ENCODE data around the gene CAP2.

CAP2 gene

GRCh38 chr6:17392978-17393891 lies at the start of gene CAP2:
Gene CAP2 (plus strand): TSS chr6:17393595. CDS start chr6:17421556, 27,961 bp downstream.
- Mint-ChIP-seq H3K4me3 (peak within 1 kb of the TSS; percentile 57), H3K27ac (no peak within 1 kb of the TSS), H3K27me3 (peaks cover 46% of the 10 kb centered on the region), H3K4me1 (ENCODE audit: low read depth) (peaks cover 10% of the 10 kb centered on the region), H3K36me3 (ENCODE audit: low read depth) (no peaks in the 10 kb centered on the region), H3K9me3 (no peaks in the 10 kb centered on the region)
- intact Hi-C loops (cut with micrococcal nuclease) = no loop called here

- no peak overlapping the region for H3K4me3 Mint-ChIP-seq
- H3K4me1 Mint-ChIP-seq (ENCODE audit: low read depth) = no peaks in the 10 kb centered on the region
- H3K36me3 Mint-ChIP-seq (ENCODE audit: low read depth) = no peaks in the 10 kb centered on the region
- H3K27ac Mint-ChIP-seq = no peak overlapping the region
- peaks cover 1% of the 10 kb centered on the region for H3K9me3 Mint-ChIP-seq
- H3K27me3 Mint-ChIP-seq = no peaks in the 10 kb centered on the region
- intact Hi-C loops (cut with micrococcal nuclease) = no loop called here
These were observed 46.4 kb upstream of the CAP2 start for GRCh38 chr6:17347012-17347411.

GRCh38 chr6:17349427-17349826 lies 44.0 kb upstream of the CAP2 start:
- Mint-ChIP-seq H3K9me3 (no peaks in the 10 kb centered on the region), H3K27me3 (peaks cover 1% of the 10 kb centered on the region), H3K4me1 (ENCODE audit: low read depth) (no peaks in the 10 kb centered on the region), H3K36me3 (ENCODE audit: low read depth) (no peaks in the 10 kb centered on the region), H3K27ac (no peak overlapping the region), H3K4me3 (no peak overlapping the region)
- intact Hi-C loops (cut with micrococcal nuclease) = no loop called here

GRCh38 chr6:17352302-17352701 lies 41.1 kb upstream of the CAP2 start:
- H3K4me3 Mint-ChIP-seq = no peak overlapping the region
- no peaks in the 10 kb centered on the region for H3K36me3 Mint-ChIP-seq (ENCODE audit: low read depth)
- no peaks in the 10 kb centered on the region for H3K9me3 Mint-ChIP-seq
- intact Hi-C loops (cut with micrococcal nuclease) = no loop called here
- peaks cover 1% of the 10 kb centered on the region for H3K27me3 Mint-ChIP-seq
- no peak overlapping the region for H3K27ac Mint-ChIP-seq
- no peaks in the 10 kb centered on the region for H3K4me1 Mint-ChIP-seq (ENCODE audit: low read depth)

- no peaks in the 10 kb centered on the region for H3K36me3 Mint-ChIP-seq (ENCODE audit: low read depth)
- H3K27me3 Mint-ChIP-seq = peaks cover 1% of the 10 kb centered on the region
- no peak overlapping the region for H3K4me3 Mint-ChIP-seq
- no peaks in the 10 kb centered on the region for H3K4me1 Mint-ChIP-seq (ENCODE audit: low read depth)
- H3K27ac Mint-ChIP-seq = no peak overlapping the region
- no peaks in the 10 kb centered on the region for H3K9me3 Mint-ChIP-seq
- intact Hi-C loops (cut with micrococcal nuclease) = no loop called here
These were observed 39.8 kb upstream of the CAP2 start for GRCh38 chr6:17353440-17354175.

GRCh38 chr6:17354700-17355403 lies 38.5 kb upstream of the CAP2 start:
- Mint-ChIP-seq H3K4me3 (no peak overlapping the region), H3K27ac (no peak overlapping the region), H3K27me3 (peaks cover 1% of the 10 kb centered on the region), H3K4me1 (ENCODE audit: low read depth) (no peaks in the 10 kb centered on the region), H3K36me3 (ENCODE audit: low read depth) (no peaks in the 10 kb centered on the region), H3K9me3 (no peaks in the 10 kb centered on the region)
- intact Hi-C loops (cut with micrococcal nuclease) = no loop called here

- Mint-ChIP-seq H3K4me1 (ENCODE audit: low read depth) (no peaks in the 10 kb centered on the region), H3K27me3 (peaks cover 1% of the 10 kb centered on the region), H3K9me3 (no peaks in the 10 kb centered on the region), H3K27ac (no peak overlapping the region), H3K4me3 (no peak overlapping the region), H3K36me3 (ENCODE audit: low read depth) (no peaks in the 10 kb centered on the region)
- intact Hi-C loops (cut with micrococcal nuclease) = no loop called here
These were observed 38.0 kb upstream of the CAP2 start for GRCh38 chr6:17355404-17355774.

- H3K4me3 Mint-ChIP-seq = no peak overlapping the region
- H3K27me3 Mint-ChIP-seq = no peaks in the 10 kb centered on the region
- no peak overlapping the region for H3K27ac Mint-ChIP-seq
- no peaks in the 10 kb centered on the region for H3K4me1 Mint-ChIP-seq (ENCODE audit: low read depth)
- intact Hi-C loops (cut with micrococcal nuclease) = no loop called here
- H3K9me3 Mint-ChIP-seq = no peaks in the 10 kb centered on the region
- H3K36me3 Mint-ChIP-seq (ENCODE audit: low read depth) = no peaks in the 10 kb centered on the region
These were observed 34.9 kb upstream of the CAP2 start for GRCh38 chr6:17358515-17358914.

GRCh38 chr6:17360564-17360963 lies 32.8 kb upstream of the CAP2 start:
- H3K27ac Mint-ChIP-seq = no peak overlapping the region
- H3K4me1 Mint-ChIP-seq (ENCODE audit: low read depth) = no peaks in the 10 kb centered on the region
- no peaks in the 10 kb centered on the region for H3K27me3 Mint-ChIP-seq
- no peak overlapping the region for H3K4me3 Mint-ChIP-seq
- no peaks in the 10 kb centered on the region for H3K9me3 Mint-ChIP-seq
- intact Hi-C loops (cut with micrococcal nuclease) = no loop called here
- H3K36me3 Mint-ChIP-seq (ENCODE audit: low read depth) = no peaks in the 10 kb centered on the region

- Mint-ChIP-seq H3K4me1 (ENCODE audit: low read depth) (no peaks in the 10 kb centered on the region), H3K9me3 (no peaks in the 10 kb centered on the region), H3K27me3 (no peaks in the 10 kb centered on the region), H3K36me3 (ENCODE audit: low read depth) (no peaks in the 10 kb centered on the region), H3K27ac (no peak overlapping the region), H3K4me3 (no peak overlapping the region)
- intact Hi-C loops (cut with micrococcal nuclease) = no loop called here
These were observed 32.4 kb upstream of the CAP2 start for GRCh38 chr6:17361013-17361412.

GRCh38 chr6:17365961-17366360 lies 27.4 kb upstream of the CAP2 start:
- H3K4me1 Mint-ChIP-seq (ENCODE audit: low read depth) = no peaks in the 10 kb centered on the region
- intact Hi-C loops (cut with micrococcal nuclease) = no loop called here
- H3K4me3 Mint-ChIP-seq = no peak overlapping the region
- H3K27me3 Mint-ChIP-seq = no peaks in the 10 kb centered on the region
- no peaks in the 10 kb centered on the region for H3K36me3 Mint-ChIP-seq (ENCODE audit: low read depth)
- H3K27ac Mint-ChIP-seq = no peak overlapping the region
- peaks cover 10% of the 10 kb centered on the region for H3K9me3 Mint-ChIP-seq

- Mint-ChIP-seq H3K27me3 (no peaks in the 10 kb centered on the region), H3K4me1 (ENCODE audit: low read depth) (no peaks in the 10 kb centered on the region), H3K9me3 (peaks cover 10% of the 10 kb centered on the region), H3K36me3 (ENCODE audit: low read depth) (no peaks in the 10 kb centered on the region), H3K4me3 (no peak overlapping the region), H3K27ac (no peak overlapping the region)
- intact Hi-C loops (cut with micrococcal nuclease) = no loop called here
These were observed 25.5 kb upstream of the CAP2 start for GRCh38 chr6:17367868-17368267.

- no peak overlapping the region for H3K27ac Mint-ChIP-seq
- H3K4me3 Mint-ChIP-seq = no peak overlapping the region
- intact Hi-C loops (cut with micrococcal nuclease) = no loop called here
- no peaks in the 10 kb centered on the region for H3K36me3 Mint-ChIP-seq (ENCODE audit: low read depth)
- H3K27me3 Mint-ChIP-seq = peaks cover 3% of the 10 kb centered on the region
- H3K9me3 Mint-ChIP-seq = no peaks in the 10 kb centered on the region
- H3K4me1 Mint-ChIP-seq (ENCODE audit: low read depth) = no peaks in the 10 kb centered on the region
These were observed 11.8 kb upstream of the CAP2 start for GRCh38 chr6:17381424-17382147.
